Retinal pigment epithelial cell (primary cell): Measurements from ENCODE around the gene OXT.

Experiments
- DNase-seq: peaks from one replicate; pipeline ENCODE4 v3.0.0-alpha.2; 2010; ENCODE audit warnings: low read depth
- H3K4me3 ChIP-seq: 2 replicates; pipeline ENCODE4 v1.5.1; 2011; ENCODE audit warnings: mild to moderate bottlenecking, low read length, control low read depth, moderate library complexity
- TF ChIP-seq, protein P1 (sequence below): conservative IDR thresholded peaks from 2 replicates; pipeline ENCODE4 v1.5.1; 2011; ENCODE audit warnings: low read depth, low read length, control low read depth, inconsistent platforms

The OXT gene

DNA sequence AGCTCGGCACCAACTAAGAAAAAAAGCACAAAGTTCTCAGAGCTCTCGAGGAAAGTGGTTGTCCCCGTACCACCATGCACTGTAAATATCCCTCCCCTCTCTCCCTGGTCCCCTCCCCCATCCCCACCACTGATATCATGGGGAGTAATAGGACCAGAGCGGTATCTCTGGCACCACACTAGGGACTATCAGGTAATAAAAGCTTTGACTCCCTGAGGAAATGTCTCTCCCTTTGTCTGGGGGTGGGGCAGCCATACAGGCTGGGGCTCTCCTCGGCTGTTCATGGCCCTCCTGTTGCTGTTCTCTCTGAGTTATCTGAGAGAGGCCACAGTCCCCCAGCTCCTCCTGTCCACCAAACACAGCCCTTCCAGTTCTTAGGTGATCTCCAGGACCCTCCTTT lies 33.0 kb upstream of the OXT start:
- TF ChIP-seq, protein P1, sequence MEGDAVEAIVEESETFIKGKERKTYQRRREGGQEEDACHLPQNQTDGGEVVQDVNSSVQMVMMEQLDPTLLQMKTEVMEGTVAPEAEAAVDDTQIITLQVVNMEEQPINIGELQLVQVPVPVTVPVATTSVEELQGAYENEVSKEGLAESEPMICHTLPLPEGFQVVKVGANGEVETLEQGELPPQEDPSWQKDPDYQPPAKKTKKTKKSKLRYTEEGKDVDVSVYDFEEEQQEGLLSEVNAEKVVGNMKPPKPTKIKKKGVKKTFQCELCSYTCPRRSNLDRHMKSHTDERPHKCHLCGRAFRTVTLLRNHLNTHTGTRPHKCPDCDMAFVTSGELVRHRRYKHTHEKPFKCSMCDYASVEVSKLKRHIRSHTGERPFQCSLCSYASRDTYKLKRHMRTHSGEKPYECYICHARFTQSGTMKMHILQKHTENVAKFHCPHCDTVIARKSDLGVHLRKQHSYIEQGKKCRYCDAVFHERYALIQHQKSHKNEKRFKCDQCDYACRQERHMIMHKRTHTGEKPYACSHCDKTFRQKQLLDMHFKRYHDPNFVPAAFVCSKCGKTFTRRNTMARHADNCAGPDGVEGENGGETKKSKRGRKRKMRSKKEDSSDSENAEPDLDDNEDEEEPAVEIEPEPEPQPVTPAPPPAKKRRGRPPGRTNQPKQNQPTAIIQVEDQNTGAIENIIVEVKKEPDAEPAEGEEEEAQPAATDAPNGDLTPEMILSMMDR, result no peak
- H3K4me3 ChIP-seq, result no peak overlapping the region
- no peak for DNase-seq

DNA sequence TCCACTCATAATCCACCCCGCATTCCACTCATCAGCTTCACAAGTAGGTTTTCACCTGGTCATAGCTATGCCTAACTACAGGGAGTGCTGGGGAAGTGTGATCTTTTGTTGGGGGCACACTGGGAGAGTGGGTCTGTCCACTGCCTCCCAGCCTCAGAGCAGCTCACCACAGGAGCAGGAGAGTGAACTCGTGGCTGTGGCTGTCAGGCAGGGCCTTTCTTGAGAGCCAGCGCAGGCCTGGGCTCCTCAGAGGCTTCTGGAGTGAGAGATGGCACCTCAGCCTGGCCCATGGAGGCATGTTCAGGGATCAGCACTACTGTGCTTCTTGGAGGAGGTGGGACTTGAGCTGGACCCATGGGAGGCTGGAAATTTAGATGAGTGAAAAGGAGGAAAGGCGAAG lies 32.0 kb upstream of the OXT start:
- H3K4me3 ChIP-seq, result no peak overlapping the region
- TF ChIP-seq, protein P1, result no peak
- no peak for DNase-seq

DNA sequence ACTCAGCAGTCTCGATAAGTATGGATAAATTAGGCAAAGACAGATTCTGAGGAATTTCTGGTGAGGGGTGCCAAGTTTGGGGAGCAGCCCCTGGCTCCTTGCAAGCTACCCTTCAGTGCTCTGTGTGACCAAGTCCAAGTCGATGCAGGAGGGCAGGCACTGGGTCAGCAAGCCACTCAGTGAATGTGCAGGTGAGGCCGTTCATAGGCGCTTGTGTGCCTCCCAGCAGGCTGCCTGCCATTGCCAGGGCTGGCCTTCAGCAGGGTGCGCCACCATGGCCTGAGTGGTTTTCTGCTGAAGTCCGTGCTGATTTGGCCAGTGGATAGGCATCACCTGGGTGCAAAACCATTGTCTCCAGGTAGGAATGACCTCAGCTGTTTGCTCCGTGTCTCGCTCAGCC lies 31.3 kb upstream of the OXT start:
- TF ChIP-seq, protein P1, result no peak
- H3K4me3 ChIP-seq, result no peak overlapping the region
- DNase-seq, result no peak

DNA sequence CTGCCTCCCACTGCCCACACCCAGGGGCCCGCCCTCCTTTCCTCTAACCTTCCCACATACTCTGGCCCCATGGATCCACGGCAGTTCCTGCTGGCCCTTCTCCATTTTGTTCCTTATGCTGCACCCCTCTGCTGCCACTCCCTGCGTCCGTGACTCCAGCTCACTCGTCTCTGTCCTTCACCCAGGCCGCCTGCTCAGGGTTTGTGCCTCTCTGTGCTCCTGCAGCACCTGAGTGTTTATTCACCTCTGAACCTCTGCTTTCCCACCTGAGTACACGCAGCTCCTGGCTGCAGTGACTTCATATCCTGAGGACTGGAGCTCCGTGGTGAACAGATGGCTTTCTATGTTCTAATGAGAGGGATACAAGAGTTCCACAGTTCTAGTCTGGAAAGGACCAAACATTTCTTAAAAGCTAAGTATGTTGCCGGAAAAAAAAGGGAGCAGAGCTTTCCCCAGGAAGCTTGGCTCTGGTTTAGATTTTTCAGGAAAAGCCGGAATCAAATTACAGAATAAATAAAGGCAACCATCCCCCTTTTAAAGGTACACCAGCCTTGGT lies 29.5 kb upstream of the OXT start:
- no peak for DNase-seq
- TF ChIP-seq, protein P1, result no peak
- H3K4me3 ChIP-seq, result no peak overlapping the region

DNA sequence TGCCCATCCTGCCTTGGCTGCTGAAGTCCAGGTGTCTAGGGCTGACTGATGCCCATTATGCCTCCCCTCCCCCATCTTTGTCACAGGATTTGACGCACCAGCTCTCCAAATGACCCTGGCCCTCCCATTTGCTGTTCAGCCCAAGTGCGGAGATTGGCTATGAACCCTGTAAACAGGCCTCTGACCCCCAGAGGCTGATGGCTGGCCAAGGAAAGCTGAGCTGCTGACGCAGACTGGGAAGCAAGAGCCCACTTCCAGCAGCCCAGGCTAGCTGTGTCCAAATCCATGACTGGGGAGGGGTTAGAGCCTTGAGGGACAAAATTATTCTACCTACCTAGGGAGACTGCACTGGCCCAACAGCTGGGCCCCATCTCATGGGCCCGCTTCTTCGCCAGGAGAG lies 28.8 kb upstream of the OXT start:
- TF ChIP-seq, protein P1, result no peak
- H3K4me3 ChIP-seq, result no peak overlapping the region
- DNase-seq, result no peak

DNA sequence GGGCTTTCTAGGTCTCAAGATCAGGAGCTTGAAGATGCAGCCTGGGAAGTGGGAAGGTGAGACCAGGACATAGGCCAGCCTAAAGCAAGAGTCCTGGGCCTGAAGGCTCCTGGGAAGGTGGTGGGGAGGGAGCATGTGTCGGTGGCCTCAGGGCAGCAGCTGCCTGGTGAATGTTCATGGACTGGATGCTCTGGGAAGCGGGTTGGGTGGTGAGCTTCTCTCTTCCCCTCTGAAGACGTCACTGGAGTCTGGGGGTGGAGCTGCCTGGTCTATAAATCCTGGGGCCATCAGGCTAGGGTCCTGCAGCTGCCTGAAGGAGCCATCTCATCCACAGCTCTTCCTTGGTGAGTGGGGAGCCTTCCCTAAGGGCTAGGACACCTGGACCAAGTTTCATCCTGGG lies 28.1 kb upstream of the OXT start, which contains the start of gene GNRH2:
Gene GNRH2 (plus strand): TSS at position 301 of the 400 bp plus-strand sequence. CDS start 793 bp downstream, outside the sequence.
- TF ChIP-seq, protein P1, result no peak
- no peak within 1 kb of the TSS for H3K4me3 ChIP-seq
- DNase-seq, result no peak

DNA sequence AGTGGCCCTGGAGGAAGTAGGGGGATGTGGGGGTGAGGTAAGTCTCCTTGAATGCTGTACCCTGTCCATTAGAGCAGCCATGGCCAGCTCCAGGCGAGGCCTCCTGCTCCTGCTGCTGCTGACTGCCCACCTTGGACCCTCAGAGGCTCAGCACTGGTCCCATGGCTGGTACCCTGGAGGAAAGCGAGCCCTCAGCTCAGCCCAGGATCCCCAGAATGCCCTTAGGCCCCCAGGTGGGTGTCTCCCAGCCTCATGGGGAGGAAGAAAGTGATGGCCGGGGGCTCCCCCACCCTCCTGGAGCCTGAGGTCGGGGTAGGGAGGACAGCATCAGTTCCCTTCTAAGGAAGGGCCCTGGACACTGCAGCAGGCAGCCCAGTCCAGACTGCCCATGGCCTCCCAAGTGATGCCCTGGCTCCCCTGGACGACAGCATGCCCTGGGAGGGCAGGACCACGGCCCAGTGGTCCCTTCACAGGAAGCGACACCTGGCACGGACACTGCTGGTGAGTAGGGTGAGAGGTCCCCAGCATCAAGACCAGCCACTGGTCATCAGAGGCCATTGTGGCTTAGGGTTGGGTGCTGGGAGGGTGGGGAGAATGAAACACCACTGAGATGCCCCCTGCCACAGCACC lies 27.0 kb upstream of the OXT start:
- TF ChIP-seq, protein P1, result no peak
- no peak overlapping the region for H3K4me3 ChIP-seq
- DNase-seq, result no peak
